NCI-H146 treated with DMSO at 0.1 percent for 48 hours (cell line): ENCODE measurements around the gene ZC3H12C.

Experiments used
- DNase-seq: peaks from one replicate; lab custom pipeline; 2025; ENCODE audit not compliant: unreplicated experiment; lab: John Stamatoyannopoulos, UW

The ZC3H12C gene

DNA sequence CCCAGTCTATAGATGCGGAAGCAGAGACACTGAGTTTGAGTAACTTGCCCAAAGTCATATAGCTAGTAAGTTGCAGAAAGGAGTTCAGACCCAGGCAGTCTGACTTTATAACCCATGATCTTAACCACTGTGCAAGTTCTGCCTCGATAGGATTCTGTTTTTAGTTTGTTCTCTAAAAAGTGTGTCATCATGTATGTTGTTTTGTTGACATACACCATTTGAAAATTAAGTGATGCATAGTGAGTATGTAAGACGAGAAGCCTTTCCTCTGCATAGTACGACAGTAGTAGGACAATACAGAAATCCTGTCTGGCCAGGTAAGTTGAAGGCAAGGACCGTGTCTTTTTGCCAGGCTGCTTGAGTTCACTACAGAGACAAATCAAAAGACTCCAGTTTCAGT is 3.3 kb downstream of the ZC3H12C start:
- no peak for DNase-seq

DNA sequence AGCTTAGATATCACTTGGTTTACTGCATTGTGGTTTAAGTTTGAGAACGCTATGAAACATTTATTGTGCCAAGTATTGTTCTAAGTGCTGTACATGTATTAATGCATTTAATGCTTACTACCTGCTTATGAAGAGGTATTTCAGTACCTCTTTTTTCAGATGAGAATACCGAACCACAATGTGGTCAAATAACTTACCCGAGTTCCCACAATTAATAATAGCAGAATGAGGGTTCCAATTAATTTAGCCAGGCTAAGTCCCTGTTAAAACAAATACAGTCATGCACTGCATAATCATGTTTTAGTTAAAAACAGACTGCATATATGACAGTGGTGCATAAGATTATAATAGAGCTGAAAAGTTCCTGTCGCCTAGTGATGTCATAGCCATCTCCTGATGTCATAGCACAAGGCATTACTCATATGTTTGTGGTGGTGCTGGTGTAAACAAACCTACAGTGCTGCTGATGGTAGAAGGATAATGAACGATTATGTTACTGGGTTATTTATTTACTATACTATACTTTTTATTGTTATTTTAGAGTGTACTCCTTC is 4.3 kb downstream of the ZC3H12C start:
- DNase-seq: no peak

DNA sequence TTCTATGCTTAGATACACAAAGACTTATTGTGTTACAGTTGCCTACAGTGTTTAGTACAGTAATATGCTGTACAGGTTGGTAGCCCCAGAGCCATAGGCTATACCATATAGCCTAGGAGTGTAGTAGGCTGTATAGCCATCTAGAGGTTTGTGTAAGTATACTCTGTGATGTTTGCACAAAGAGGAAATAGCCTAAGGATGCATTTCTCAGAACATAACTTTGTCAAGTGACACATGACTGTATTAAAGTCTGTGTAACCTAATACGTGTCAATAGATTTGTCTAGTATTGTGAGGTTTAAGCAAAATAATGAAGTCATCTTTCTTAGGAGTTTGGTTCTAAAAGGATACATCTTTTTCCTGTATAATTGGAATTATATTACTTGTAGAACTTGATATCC is 5.5 kb downstream of the ZC3H12C start:
- DNase-seq: no peak

DNA sequence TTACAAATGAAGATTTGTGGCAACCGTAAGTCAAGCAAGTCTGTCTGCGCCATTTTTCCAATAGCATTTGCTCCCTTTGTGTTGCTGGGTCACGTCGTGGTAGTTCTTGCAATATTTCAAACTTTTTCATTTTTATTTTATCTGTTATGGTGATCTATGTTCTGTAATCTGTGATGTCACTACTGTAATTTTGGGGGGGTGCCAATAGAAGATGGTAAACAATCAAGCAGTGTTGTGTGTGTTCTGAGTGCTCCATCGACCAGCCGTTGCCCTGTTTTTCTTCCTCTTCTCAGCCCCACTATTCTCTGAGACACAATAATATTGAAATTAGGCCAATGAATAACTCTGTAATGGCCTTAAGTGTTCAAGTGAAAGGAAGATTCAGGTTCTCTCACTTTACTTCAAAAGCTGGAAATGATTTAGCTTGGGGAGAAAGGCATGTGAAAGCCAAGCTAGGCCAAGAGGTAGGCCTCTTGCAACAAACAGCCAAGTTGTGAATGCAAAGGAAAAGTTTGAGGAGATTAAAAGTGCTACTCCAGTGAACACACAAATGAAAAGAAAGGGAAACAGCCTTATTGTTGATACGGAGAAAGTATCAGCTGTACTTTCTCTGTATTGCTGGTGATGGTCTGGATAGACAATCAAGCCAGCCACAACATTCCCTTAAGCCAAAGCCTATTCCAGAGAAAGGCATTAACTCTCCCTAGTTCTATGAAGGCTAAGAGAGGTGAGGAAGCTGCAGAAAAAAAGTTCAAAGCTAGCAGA is 7.5 kb downstream of the ZC3H12C start:
- DNase-seq: no peak

DNA sequence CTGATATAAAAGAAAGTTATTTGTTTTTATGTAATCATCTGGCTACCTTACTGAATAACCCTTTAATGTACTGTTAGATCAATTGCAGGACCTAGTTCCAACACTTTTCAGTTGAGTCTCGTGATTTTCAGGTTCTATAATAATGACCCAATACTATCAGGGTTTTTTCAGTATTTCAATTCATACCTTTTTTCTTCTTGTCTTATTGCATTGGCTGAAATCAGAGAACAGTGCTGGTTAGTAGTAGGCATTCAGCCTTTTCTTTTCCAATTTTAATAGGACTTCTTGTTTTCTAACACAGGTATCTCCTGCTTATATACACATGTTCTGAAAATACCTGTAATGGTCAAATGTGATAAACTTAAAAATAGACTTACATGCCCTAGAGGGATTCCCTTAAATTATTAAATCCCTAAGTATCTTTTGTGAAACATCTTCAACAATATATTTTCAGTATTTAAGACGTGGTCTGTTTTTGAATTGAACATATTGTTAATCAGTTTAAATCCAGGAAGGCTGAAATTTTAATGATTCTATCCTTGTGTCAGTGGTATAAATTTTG is 13.6 kb downstream of the ZC3H12C start:
- no peak for DNase-seq

DNA sequence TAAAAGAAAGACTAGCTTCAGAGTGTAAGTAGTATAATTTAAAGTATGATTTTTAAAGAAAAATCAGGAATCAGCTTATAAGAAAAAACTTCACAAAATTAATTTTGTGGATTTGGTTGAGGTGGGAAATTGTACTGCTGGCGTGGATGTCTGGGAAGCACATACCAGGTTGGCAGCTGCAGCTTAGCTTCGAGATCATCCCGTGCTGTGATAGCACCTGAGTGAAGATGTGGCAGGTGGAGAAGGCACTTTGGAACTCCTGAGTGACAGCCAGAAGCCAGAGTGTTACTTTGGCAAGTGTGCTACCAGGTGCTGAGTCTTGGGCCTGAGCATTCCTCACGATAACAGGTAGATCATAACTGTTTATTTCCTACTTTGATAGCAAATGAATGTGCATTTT is 17.7 kb downstream of the ZC3H12C start:
- DNase-seq: no peak

DNA sequence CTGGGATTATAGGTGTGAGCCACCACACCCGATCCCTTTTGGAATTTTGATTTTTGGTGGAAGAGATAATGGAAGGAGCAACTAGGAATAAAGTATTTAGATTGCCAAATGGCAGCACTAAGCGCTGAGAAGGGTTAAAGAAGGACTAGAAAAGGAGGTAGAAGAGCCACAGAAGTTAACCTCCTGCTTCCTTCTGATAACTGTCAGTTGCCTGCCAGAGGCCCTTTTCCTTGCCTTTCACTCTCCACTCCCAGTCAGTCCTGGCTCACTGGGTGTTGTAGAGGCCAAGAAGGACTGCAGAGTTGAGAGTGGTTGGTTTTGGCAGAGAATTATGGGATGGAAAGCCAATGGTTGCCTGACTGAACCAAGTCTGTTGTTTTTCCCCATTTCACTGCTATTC is 19.3 kb downstream of the ZC3H12C start:
- no peak for DNase-seq

DNA sequence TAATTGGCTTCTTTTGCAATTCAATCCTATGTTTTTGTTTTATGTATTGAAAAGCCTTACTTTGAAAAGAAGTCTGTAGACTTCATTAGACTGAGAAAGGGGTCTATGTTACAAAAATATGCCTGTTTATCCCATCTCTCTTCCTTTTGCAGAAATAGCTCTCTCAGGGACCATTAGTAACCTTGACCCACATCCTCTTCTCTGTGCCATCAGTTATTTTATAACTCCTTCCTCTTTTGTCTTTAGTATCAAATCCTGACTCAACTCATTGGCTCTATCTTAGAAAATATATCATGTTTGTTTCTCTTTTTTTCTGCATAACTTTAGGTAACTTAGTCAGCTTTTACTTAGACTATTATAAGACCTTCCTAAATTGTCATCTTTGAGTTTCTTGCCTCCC is 20.3 kb downstream of the ZC3H12C start:
- DNase-seq: no peak

DNA sequence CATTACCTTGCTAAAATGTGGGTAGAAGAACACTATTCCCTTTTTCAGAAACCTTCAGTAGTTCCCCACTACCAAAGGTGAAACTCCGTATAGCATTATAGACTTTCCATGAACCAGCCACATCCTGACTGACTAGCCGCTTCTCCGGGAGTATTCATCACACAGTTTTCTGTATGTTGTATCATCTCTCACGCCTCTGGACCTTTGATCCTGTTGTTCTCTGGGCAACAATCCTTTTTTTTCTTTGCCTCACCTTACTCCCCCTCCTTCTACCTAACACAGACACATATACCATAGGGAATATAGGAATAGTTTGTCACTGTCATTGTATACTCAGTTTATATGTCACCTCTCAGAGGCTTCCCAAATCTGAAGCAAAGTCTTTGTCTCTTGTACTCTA is 20.8 kb downstream of the ZC3H12C start:
- DNase-seq: no peak

DNA sequence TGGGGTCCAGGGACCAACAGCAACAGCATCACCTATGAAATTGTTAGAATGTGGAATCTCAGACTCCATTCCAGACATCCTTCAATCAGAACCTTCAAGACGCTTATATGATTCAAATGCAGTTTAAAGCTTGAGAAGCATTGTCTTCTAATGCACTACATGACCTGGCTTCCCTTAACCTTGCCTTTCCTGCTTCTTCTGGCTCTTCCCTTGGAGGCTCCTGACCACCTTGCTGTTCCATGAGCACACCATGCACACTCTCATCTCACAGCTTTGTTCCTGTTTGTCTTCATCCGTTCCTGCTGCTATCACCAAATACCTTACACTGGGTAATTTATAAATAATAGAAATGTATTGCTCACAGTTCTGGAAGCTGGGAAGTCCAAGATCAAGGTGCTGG is 26.1 kb downstream of the ZC3H12C start:
- no peak for DNase-seq

DNA sequence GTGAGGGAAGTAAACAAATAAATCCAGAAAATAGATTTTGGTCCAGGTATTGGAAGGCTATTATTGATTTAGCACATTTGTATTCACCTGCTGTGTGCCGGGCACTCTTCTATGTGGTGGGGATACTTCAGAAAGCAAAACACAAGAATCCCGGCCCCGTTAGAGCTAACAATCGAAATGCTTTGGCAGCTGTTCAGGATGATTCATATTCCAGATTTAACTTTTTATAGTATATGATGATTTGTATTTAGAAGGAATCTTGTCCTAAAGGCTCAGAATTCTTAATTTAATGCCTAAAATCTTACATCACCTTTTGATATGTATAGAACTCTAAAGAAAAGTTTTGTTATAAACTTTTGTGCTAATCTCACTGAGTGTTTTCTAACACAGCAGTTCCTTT is 28.0 kb downstream of the ZC3H12C start:
- DNase-seq: no peak

DNA sequence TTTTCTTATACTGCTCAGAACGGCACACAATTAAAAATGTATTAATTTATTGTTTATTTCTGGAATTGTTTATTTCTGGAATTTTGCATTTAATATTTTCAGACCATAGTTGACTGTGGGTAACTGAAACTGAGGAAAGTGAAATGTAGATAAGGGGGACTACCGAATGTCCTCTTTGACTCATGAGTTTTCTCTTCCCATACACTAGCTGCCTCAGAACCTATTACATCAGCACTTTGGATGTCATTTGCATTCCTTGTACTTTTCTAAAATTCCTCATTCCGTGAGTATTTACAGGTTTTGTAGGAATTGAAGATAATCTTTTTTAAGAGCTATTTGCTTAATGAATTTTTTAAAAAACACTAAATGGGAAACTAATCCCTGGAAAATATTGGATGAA is 29.8 kb downstream of the ZC3H12C start:
- no peak for DNase-seq

DNA sequence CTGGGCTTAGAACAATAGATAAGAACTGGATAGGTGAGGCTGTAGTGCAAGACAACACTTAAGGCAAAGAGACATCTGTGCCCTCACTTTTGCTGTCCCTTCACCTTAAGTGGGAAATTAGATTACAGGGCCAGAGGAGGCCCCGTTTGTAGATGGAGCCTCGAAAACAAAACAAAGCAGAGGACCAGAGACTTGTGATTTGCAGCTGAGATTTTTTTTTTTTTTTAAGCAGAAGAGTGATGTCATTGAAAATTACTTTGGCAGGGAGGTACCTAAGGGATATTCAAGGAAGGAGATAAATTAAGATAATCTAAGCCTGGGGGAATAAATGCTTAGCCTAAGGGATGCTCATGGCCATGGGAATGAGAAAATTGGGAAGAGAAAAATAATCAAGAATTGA is 31.4 kb downstream of the ZC3H12C start:
- DNase-seq: no peak

DNA sequence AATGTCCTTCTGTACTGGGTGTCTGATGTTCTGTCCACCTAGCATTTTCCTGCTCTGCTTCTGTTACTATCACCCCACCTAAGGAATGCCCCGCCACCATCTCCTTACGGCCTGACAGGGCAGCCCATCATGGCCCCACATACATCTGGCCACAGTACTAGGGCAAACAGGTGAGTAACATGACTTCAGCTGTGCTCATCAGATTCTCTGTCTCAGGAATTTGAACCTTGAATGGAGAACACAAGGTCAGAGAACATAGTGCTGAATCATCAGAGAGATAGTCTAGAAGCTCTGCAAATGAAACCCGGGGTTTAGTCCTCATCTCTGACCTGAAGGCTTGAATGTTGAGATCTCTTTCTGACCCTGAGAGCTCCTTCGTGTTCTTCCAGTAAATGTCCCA is 32.4 kb downstream of the ZC3H12C start:
- DNase-seq: no peak

DNA sequence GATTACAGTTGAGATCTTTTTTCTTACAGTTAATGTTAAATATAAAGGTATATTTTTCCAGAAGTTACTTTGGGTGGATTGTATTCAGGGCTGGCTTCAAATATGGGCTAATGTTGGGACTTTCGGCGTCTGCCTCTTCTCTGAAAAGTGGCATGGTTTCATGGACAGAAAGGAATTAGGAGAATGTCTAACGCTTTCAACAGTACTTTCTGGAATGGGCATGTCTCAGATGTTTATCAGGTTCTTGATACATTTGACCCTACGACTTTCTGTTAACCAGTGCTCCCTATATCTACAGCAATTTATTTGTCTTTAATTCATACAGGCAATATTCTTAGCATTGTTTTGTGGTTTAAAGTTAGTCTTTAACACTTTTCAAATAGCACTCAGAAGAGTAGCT is 33.7 kb downstream of the ZC3H12C start:
- DNase-seq: no peak

DNA sequence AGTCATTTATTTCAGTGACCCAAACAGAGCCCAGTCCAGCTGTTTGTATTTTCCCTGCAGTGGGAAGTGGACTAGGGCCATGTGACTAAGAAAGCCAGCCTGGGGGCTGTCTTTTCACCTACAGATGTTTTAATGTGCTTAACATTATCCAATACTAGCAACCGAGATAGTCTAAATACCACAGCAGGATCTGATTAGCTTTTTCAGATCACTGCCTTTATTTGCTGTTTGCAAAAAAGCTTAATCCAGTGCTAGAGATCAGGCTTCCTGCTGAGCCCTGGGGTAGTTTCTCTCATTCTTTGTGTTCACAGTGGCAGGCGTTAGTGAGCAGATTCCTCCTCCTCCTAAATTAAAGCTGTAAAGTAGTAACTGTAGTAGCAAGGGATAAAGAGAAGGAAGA is 35.0 kb downstream of the ZC3H12C start:
- peak; percentile 58 for DNase-seq

DNA sequence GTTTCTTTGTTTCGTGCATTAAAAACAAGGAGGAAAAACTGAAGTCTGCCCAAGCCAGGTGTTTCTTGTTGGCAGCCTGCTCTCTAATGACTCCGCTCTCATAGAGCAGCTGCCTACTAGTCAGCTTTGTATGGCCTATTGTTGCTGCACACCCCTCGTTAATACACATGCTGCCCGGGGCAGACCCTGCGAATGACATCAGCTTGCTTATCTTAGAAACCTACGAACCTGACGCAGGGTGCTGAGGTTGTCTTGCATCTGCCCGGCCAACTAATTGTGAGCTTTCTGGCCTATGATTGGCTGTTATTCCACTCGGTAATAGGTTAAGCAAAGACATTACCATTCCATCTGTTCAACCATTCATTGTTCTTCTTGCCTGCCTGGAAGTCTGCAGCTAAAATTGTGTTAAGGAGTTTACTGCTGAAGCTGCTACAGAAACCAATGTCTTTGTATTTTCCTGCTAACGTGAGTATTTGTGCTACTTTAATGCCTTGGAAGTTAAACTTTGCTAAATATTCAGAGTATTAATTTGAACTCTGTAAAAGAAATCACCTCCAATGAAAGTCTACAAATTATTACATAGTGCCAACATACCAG is 37.5 kb downstream of the ZC3H12C start:
- peak; percentile 98 for DNase-seq

DNA sequence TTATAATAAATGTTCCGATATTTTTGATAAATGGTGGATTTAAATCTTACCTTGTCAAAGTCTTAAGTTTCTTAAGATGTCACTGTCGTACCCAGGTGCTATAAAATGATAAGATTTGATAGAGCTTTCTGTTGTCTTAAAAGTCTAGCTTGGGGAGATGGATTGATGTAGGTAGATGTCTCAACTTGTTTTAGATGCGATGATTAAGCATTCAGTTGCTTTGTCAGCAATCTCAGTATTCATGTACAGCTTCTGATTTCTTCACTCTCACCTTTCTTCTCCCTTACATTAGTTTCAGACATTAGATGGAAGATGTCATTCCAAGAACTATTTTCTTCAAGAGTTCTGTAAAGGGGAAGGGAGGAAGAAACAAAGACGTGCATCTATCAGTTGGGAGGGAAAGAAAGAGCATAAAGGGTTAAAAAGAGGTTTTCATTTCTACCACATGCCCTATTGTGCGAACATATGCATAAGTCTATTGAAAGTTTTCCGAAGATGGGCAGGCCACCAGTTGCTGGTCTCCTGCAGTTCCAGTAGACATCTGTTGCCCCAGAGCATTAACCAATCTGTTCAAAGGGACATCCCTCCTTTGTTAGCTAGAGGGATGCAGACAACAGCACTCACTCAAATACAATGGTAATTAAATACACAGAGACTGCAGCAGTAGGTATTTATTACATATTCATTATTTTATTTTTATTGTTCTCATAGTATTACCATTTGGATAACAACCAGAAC is 38.4 kb downstream of the ZC3H12C start:
- peak; percentile 78 for DNase-seq

DNA sequence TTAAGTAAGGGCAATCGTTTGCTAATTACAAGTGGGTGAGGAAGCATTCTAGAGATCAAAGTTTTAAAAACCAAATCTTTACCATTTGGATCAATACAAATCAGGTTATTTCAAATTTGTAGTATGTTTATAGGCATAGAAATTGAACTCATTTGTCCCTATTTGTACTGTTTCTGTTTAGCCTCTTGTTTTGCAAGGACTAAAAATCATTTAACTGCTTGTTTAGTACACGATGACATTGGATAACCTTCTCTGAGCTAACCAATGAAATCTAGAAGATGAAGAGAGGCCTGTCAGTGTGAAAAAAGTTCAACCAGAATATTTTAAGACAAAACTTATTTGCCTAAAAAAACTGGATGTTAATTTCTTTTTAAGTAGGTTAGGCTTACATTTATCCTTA is 40.0 kb downstream of the ZC3H12C start:
- peak; percentile 13 for DNase-seq

DNA sequence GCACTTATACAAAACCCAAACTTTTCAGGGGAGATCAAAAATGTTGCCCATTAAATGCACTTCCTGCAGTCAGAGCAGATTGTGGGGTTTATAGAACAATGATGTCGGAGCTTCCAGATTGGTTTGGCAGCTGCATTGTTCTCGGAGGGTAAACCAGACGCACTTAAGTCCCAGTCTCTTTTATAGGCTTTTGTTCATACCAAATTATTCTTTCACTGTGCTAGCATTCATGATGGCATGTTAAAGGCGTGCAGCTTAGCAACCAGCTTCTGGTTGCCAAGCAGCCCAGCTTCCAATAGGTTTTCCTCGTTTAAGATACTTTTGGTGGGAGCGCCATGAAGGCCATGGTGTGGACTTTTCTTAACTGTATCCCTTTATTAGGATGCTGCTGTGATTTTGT is 40.9 kb downstream of the ZC3H12C start:
- DNase-seq: peak; percentile 86

DNA sequence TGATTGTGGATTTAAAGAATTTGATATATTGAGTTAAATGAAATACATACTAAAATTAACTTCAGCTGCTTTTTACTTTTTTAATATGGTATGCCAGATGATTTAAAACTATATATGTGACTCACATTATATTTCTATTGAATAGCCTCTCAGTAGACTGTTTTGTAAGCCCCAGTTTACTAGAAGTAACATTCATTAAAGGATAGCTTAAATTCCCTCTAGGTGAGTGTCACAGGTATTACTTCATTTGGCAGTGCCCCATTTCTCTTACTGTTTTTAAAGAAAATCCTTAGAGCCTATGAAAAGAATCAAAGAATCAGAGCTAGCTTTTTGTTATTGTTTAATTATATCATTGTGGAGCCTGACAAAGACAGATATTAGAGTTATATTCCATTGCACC is 48.6 kb downstream of the ZC3H12C start:
- no peak for DNase-seq
